Mesendoderm (in vitro differentiated cells): ENCODE results near the gene ZNF397.
"Not testable (repeated sequence)": the region's sequence is repeated elsewhere in the genome, so short reads cannot be mapped to it uniquely, and the experiment has no call there.

Source experiments
- DNase-seq: peaks from one replicate; pipeline ENCODE4 v3.0.0; 2013
- H2AK5ac ChIP-seq: 2 replicates; pipeline ENCODE4 v1.6.1; 2013; ENCODE audit warnings: low read length, inconsistent platforms
- H2BK120ac ChIP-seq: 2 replicates; pipeline ENCODE4 v1.6.1; 2013; ENCODE audit warnings: low read depth, mild to moderate bottlenecking, low read length, moderate library complexity, mixed read lengths
- H2BK15ac ChIP-seq: replicated peaks from 2 replicates; pipeline ENCODE4 v1.6.1; 2013; ENCODE audit warnings: low read depth, mild to moderate bottlenecking, moderate library complexity
- H2BK5ac ChIP-seq: 2 replicates; pipeline ENCODE4 v1.6.1; 2013; ENCODE audit warnings: low read length, inconsistent platforms
- H3K18ac ChIP-seq: 2 replicates; pipeline ENCODE4 v1.6.1; 2013; ENCODE audit warnings: mild to moderate bottlenecking, low read length, mixed read lengths
- H3K23ac ChIP-seq: one replicate; pipeline ENCODE4 v1.6.1; 2013; ENCODE audit warnings: low read length
- H3K27ac ChIP-seq: 2 replicates; pipeline ENCODE4 v1.5.1; 2013; ENCODE audit warnings: low read depth, mild to moderate bottlenecking, inconsistent platforms, low read length, moderate library complexity
- H3K27me3 ChIP-seq: 2 replicates; pipeline ENCODE4 v1.6.1; 2013; ENCODE audit warnings: low read length, control low read depth, mild to moderate bottlenecking, inconsistent platforms; ENCODE audit not compliant: insufficient read depth, poor library complexity
- H3K36me3 ChIP-seq: 2 replicates; pipeline ENCODE4 v1.6.1; 2013; ENCODE audit warnings: low read length, inconsistent platforms; ENCODE audit not compliant: control insufficient read depth, insufficient read depth
- H3K4ac ChIP-seq: one replicate; pipeline ENCODE4 v1.6.1; 2013; ENCODE audit warnings: low read depth, mild to moderate bottlenecking, low read length, moderate library complexity
- H3K4me1 ChIP-seq: 2 replicates; pipeline ENCODE4 v1.6.1; 2013; ENCODE audit warnings: low read depth, low read length, inconsistent platforms; ENCODE audit not compliant: control insufficient read depth
- H3K4me2 ChIP-seq: 2 replicates; pipeline ENCODE4 v1.6.1; 2013; ENCODE audit warnings: low read length
- H3K4me3 ChIP-seq: 2 replicates; pipeline ENCODE4 v1.5.1; 2013; ENCODE audit warnings: mild to moderate bottlenecking, low read length
- H3K56ac ChIP-seq: one replicate; pipeline ENCODE4 v1.6.1; 2013; ENCODE audit warnings: low read length
- H3K79me1 ChIP-seq: 2 replicates; pipeline ENCODE4 v1.6.1; 2013; ENCODE audit warnings: low read length, inconsistent platforms
- H3K79me2 ChIP-seq: 2 replicates; pipeline ENCODE4 v1.6.1; 2013; ENCODE audit warnings: mild to moderate bottlenecking, low read length; ENCODE audit not compliant: control insufficient read depth, insufficient read depth
- H3K9ac ChIP-seq: 2 replicates; pipeline ENCODE4 v1.6.1; 2013; ENCODE audit warnings: low read length, inconsistent platforms
- H4K5ac ChIP-seq: one replicate; pipeline ENCODE4 v1.6.1; 2013; ENCODE audit warnings: low read length
- H4K8ac ChIP-seq: one replicate; pipeline ENCODE4 v1.6.1; 2013; ENCODE audit warnings: low read depth, mild to moderate bottlenecking, control low read depth, low read length, moderate library complexity
- WGBS: extraction: QIAGEN DNeasy Blood & Tissue Kit; methylation state at CpG from one replicate; pipeline ENCODE4 v1.1.7; 2013; ENCODE audit warnings: low lambda C conversion rate, missing lambda C conversion rate; ENCODE audit not compliant: insufficient coverage; ENCODE audit errors: extremely low coverage; 5-methylcytosine and 5-hydroxymethylcytosine counted together

Gene ZNF397

GRCh38 chr18:35216611-35217010 is 24.2 kb upstream of the ZNF397 start:
- not testable (repeated sequence) for H4K5ac ChIP-seq, H3K27me3 ChIP-seq, H3K4me1 ChIP-seq, H3K4me2 ChIP-seq, H2BK5ac ChIP-seq, H3K79me2 ChIP-seq, H3K27ac ChIP-seq, H2AK5ac ChIP-seq, H4K8ac ChIP-seq, H2BK120ac ChIP-seq, H3K23ac ChIP-seq, H3K4me3 ChIP-seq, H3K79me1 ChIP-seq, H2BK15ac ChIP-seq, H3K36me3 ChIP-seq
- Histone ChIP-seq H3K9ac (peak overlapping the region; percentile 63), H3K18ac (peak overlapping the region; percentile 2), H3K56ac (peak overlapping the region; percentile 79), H3K4ac (peak overlapping the region; percentile 6)
- DNase-seq, result peak; percentile 16
- no CpG with 5 or more reads among the region's 10 CpGs for WGBS

DNA sequence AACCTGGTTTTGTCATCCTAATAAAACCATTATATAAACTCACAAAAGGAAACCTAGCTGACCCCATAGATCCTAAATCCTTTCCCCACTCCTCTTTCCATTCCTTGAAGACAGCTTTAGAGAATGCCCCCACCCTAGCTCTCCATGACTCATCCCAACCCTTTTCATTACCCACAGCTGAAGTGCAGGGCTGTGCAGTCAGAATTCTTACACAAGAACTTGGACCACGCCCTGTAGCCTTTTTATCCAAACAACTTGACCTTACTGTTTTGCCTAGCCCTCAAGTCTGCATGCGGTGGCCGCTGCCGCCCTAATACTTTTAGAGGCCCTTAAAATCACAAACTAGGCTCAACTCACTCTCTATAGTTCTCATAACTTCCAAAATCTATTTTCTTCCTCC is 21.5 kb upstream of the ZNF397 start:
- H4K8ac ChIP-seq, H3K27ac ChIP-seq, H3K79me1 ChIP-seq, H3K79me2 ChIP-seq, H3K23ac ChIP-seq, H2BK5ac ChIP-seq, H3K18ac ChIP-seq, H2BK15ac ChIP-seq, H3K4me1 ChIP-seq, H4K5ac ChIP-seq, H3K36me3 ChIP-seq, H3K4me3 ChIP-seq, H2BK120ac ChIP-seq, H3K27me3 ChIP-seq, H3K56ac ChIP-seq, H2AK5ac ChIP-seq, H3K4ac ChIP-seq, H3K4me2 ChIP-seq, DNase-seq, H3K9ac ChIP-seq: not testable (repeated sequence)
- WGBS, result no CpG with 5 or more reads among the region's 4 CpGs

DNA sequence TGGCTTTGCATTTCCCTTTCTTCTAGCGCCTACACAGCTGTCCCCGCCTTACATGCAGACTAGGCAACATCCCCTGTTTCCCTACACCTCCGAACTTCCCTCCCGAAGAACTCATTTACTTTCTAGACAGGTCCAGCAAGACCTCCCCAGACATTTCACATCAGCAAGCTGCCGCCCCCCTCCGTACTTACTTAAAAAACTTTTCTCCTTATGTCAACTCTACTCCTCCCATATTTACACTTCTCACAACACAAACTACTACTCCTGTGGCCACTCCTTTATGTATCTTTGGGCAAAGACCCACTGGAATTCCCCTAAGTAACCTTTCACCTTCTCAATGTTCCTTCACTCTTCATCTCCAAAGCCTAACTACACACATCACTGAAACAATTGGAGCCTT is 20.4 kb upstream of the ZNF397 start:
- DNase-seq, result no peak
- no peak overlapping the region for H2AK5ac ChIP-seq
- H3K36me3 ChIP-seq, result no peaks in the 10 kb centered on the region

GRCh38 chr18:35223797-35224196 is 17.0 kb upstream of the ZNF397 start:
- H4K5ac ChIP-seq, result no peak overlapping the region
- no peak overlapping the region for H3K4ac ChIP-seq
- WGBS, result no CpG with 5 or more reads among the region's 3 CpGs

More for the DNA sequence above, 20.4 kb upstream of the ZNF397 start:
- H4K5ac ChIP-seq, result no peak overlapping the region
- no peaks in the 10 kb centered on the region for H3K27me3 ChIP-seq
- H2BK120ac ChIP-seq, result no peak overlapping the region
- no peak overlapping the region for H2BK5ac ChIP-seq
- no peak overlapping the region for H3K18ac ChIP-seq
- H3K79me2 ChIP-seq, result peaks cover 8% of the 10 kb centered on the region
- H3K27ac ChIP-seq, result no peak overlapping the region
- H3K23ac ChIP-seq, result no peak overlapping the region
- no peak overlapping the region for H2BK15ac ChIP-seq
- H3K4me2 ChIP-seq, result no peak overlapping the region
- H4K8ac ChIP-seq, result no peak overlapping the region
- WGBS, result no CpG with 5 or more reads among the region's 6 CpGs
- peak overlapping the region; percentile 34 for H3K56ac ChIP-seq
- no peak overlapping the region for H3K9ac ChIP-seq
- no peak overlapping the region for H3K4me3 ChIP-seq
- H3K4ac ChIP-seq, result no peak overlapping the region
- no peaks in the 10 kb centered on the region for H3K4me1 ChIP-seq
- H3K79me1 ChIP-seq, result no peaks in the 10 kb centered on the region

DNA sequence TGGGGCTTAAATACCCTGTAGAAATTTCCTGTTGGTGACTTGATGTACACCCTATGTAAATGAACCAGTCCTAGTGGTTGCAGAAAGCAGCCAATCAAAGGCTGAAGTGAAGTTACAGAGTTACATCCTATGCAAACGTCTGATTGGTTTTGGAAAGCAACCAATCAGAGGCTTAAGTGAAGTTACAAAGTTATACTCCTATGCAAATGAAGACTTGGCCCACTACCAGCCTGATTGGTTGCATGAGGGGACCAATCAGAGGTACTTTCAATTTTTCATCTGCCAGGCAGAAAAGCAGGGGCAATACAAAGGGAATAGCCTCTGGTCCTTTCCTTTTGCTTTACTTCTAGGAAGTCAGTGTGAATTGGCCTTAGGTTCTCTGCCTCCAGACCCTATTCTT is 13.6 kb upstream of the ZNF397 start:
- no CpG with 5 or more reads among the region's 1 CpG for WGBS
- H3K79me1 ChIP-seq, result no peaks in the 10 kb centered on the region
- H4K5ac ChIP-seq, result no peak overlapping the region
- H2BK120ac ChIP-seq, result no peak overlapping the region
- H3K4ac ChIP-seq, result no peak overlapping the region
- no peak overlapping the region for H3K4me3 ChIP-seq
- H2BK15ac ChIP-seq, result no peak overlapping the region
- no peak overlapping the region for H3K27ac ChIP-seq
- H3K56ac ChIP-seq, result no peak overlapping the region
- H3K36me3 ChIP-seq, result no peaks in the 10 kb centered on the region
- H3K23ac ChIP-seq, result no peak overlapping the region
- peaks cover 10% of the 10 kb centered on the region for H3K79me2 ChIP-seq
- H3K18ac ChIP-seq, result no peak overlapping the region
- no peak overlapping the region for H2AK5ac ChIP-seq
- H3K27me3 ChIP-seq, result no peaks in the 10 kb centered on the region
- no peak overlapping the region for H4K8ac ChIP-seq
- no peak overlapping the region for H3K4me2 ChIP-seq
- H2BK5ac ChIP-seq, result no peak overlapping the region
- peak; percentile 37 for DNase-seq
- H3K9ac ChIP-seq, result no peak overlapping the region
- H3K4me1 ChIP-seq, result no peaks in the 10 kb centered on the region

More at GRCh38 chr18:35223797-35224196, 17.0 kb upstream of the ZNF397 start:
- H3K36me3 ChIP-seq, result no peaks in the 10 kb centered on the region
- no peak overlapping the region for H2AK5ac ChIP-seq
- H3K4me1 ChIP-seq, result no peaks in the 10 kb centered on the region
- no peaks in the 10 kb centered on the region for H3K27me3 ChIP-seq
- H2BK15ac ChIP-seq, result no peak overlapping the region
- H2BK120ac ChIP-seq, result no peak overlapping the region
- H4K8ac ChIP-seq, result no peak overlapping the region
- H3K18ac ChIP-seq, result no peak overlapping the region
- no peak for DNase-seq
- no peak overlapping the region for H3K56ac ChIP-seq
- H3K9ac ChIP-seq, result no peak overlapping the region
- H3K23ac ChIP-seq, result no peak overlapping the region
- H3K4me2 ChIP-seq, result no peak overlapping the region
- peaks cover 8% of the 10 kb centered on the region for H3K79me2 ChIP-seq
- H3K27ac ChIP-seq, result no peak overlapping the region
- no peaks in the 10 kb centered on the region for H3K79me1 ChIP-seq
- H2BK5ac ChIP-seq, result no peak overlapping the region
- H3K4me3 ChIP-seq, result no peak overlapping the region

- H2BK15ac ChIP-seq, result no peak overlapping the region
- H3K79me2 ChIP-seq, result peaks cover 2% of the 10 kb centered on the region
- H3K9ac ChIP-seq, result no peak overlapping the region
- no peak overlapping the region for H3K56ac ChIP-seq
- no peaks in the 10 kb centered on the region for H3K36me3 ChIP-seq
- H3K4me2 ChIP-seq, result no peak overlapping the region
- H4K8ac ChIP-seq, result no peak overlapping the region
- no peak overlapping the region for H3K4me3 ChIP-seq
- H3K23ac ChIP-seq, result no peak overlapping the region
- no peak overlapping the region for H2BK5ac ChIP-seq
- no peak overlapping the region for H3K4ac ChIP-seq
- H2BK120ac ChIP-seq, result no peak overlapping the region
- no peak overlapping the region for H4K5ac ChIP-seq
- H3K79me1 ChIP-seq, result no peaks in the 10 kb centered on the region
- H2AK5ac ChIP-seq, result no peak overlapping the region
- no CpG with 5 or more reads among the region's 6 CpGs for WGBS
- no peaks in the 10 kb centered on the region for H3K27me3 ChIP-seq
- H3K4me1 ChIP-seq, result no peaks in the 10 kb centered on the region
- no peak overlapping the region for H3K27ac ChIP-seq
- H3K18ac ChIP-seq, result no peak overlapping the region
- DNase-seq, result peak; percentile 87
These were observed 9.8 kb upstream of the ZNF397 start for GRCh38 chr18:35231052-35231451.
